ENCODE measurements around the gene BEND7.

DNA sequence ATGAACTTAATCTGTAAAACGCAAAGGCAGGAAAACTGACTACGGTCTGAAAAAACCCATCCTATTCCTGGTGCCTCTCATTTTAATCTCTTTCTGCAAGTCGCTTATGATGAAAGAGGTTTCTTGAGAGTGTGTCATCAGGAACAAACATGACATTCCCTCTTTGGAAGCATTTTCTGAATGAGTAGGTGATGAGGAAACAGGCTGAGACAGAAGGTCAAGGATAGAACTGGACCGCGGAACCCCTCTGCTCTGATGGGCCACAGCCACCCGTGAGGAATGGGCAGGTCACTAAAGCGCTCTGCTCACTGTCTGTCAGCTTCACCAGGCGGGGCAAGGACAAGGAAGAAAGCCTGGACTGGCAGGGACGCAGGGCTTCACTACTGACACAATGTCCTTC is 28.6 kb downstream of the BEND7 start:
- TF ChIP-seq, protein P1, sequence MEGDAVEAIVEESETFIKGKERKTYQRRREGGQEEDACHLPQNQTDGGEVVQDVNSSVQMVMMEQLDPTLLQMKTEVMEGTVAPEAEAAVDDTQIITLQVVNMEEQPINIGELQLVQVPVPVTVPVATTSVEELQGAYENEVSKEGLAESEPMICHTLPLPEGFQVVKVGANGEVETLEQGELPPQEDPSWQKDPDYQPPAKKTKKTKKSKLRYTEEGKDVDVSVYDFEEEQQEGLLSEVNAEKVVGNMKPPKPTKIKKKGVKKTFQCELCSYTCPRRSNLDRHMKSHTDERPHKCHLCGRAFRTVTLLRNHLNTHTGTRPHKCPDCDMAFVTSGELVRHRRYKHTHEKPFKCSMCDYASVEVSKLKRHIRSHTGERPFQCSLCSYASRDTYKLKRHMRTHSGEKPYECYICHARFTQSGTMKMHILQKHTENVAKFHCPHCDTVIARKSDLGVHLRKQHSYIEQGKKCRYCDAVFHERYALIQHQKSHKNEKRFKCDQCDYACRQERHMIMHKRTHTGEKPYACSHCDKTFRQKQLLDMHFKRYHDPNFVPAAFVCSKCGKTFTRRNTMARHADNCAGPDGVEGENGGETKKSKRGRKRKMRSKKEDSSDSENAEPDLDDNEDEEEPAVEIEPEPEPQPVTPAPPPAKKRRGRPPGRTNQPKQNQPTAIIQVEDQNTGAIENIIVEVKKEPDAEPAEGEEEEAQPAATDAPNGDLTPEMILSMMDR (conservative IDR thresholded peaks at IDR 0.05; ENCODE audit: low read depth, low read length) = no peak
- no peak for TF ChIP-seq EZH2 (IDR thresholded peaks at IDR 0.05; ENCODE audit: borderline replicate concordance, low read depth, low read length, poor library complexity, severe bottlenecking)
